Activated T-cell treated with anti-CD3 and anti-CD28 coated beads for 24 hours (primary cell): ENCODE data around the gene ZIC3.
"Not testable (repeated sequence)": the region's sequence is repeated elsewhere in the genome, so short reads cannot be mapped to it uniquely, and the experiment has no call there.

Experiments used
- DNase-seq: peaks from one replicate; pipeline ENCODE4 v3.0.0-alpha.2; 2020; ENCODE audit warnings: low read depth

Gene ZIC3

DNA sequence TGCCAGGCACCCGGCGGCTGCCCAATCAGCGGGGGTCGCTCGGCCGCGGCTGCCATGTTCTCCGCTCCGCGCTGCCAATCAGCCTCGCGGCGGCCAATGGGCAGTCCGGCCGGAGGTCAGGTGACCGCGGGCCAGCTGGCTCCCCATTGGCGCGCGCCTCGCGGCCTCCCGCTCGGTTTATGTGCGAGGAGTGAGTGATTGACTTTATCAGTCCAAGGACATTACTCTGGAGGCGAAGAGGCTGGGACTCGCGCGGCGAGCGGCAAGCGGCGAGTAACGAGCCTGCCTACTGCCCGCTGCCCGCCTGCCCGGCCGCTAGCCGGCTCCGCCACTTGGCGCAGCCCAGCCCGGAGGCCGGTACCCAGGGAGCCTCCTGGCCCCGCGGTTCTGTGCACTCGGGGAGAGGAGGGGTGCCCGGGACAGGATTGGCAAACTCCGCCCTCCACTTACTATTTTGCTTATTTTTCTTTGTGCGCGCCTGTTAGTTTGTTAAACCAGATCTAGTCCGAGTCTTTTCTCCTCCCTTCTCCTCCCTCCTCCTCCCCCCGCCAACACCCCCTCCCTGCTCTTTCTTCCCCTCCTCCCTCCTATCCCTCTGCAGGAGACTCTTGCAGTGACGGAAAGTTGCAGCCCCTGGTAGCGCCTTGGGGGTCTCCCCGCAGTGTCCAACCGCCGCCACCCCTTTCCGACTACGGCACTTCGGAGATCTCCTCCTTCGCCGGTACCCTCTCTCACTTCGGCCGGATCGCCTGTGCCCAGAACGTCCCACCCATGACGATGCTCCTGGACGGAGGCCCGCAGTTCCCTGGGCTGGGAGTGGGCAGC lies at the start of gene ZIC3:
ZIC3 (plus strand) TSS at position 207 of the 825 bp plus-strand sequence; CDS start at position 772, 565 bp downstream.
- no peak for DNase-seq

DNA sequence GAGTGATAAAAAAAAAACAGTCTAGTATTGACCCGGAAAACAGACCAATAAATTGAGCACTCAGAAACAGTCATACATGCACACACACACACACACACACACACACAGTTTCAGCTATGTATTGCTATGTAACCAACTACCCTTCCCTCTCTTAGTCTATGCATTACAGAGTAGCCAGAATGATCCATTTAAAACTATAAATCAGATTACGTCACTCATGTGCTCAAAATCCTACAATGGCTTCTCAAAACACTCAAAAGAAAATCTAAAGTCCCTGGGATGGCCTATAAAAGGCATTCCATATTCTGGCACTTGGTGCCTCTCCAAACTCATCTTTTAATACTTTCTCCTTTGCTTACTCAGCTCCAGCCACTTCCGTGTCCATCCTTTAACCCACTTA lies 46.5 kb upstream of the ZIC3 start:
- no peak for DNase-seq

DNA sequence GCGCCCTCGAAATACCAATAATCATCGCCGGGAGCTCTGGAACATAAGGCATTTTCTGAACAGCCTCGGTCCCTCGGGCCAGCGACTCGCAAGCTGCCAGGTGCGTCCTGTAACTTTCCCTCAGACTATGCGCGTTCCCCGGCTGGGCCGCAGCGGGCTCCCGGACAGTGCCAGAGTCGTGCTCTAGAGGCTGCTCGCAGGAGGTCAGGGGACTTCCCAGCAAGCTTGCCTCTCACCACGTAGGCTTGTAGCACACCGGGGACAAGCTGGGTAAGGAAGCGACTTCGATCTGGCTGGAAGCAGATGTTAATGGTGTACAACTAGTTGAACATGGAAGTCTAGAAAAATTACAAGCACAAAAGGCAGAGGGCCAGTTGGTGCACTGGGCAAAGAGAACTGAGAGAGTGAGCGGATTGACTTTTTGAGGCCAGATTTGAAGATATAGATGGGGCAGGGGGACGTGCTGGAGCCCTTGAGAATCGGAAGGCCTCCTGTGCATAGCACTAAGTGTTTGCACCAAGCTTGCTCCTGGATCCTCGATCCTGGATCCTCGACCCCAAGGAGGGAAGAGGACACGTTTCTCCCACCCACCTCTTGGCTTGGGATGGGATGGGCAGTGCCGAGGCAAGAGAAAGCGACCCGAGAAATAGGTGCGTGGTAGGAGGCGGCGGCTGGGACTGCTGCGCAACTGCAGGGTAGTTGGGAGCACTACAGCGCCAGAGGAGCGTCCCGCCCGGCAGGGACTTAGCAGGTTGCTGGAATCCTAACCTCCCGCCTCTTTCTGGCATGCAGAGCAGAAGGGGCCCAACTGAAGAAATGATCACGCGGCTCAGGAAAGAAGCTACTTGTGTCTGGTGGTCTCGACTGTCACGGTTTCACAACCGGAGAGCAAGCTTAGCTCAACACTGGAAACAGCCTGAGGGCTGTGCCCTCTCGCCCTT lies 19.9 kb upstream of the ZIC3 start:
- no peak for DNase-seq

DNA sequence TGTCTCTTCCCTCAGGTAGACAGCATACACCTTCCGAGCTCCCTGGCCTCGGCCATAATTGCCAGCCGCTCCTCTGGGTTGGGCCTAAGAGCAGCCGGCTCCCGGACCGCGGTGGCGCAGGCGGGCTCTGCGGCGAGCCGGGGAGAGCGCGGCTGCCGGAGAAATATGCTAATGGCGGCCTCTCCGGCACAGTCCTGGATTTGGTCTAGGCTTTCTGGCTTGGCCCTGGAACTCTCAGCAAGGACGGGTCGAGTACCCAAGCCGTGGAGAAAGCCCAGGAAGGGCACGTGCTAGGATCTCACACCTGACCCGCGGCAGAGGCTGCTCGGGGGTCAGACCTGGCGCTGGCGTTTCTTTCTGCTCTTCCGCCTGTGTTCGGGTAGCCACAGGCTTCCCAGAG lies 18.6 kb upstream of the ZIC3 start:
- no peak for DNase-seq

DNA sequence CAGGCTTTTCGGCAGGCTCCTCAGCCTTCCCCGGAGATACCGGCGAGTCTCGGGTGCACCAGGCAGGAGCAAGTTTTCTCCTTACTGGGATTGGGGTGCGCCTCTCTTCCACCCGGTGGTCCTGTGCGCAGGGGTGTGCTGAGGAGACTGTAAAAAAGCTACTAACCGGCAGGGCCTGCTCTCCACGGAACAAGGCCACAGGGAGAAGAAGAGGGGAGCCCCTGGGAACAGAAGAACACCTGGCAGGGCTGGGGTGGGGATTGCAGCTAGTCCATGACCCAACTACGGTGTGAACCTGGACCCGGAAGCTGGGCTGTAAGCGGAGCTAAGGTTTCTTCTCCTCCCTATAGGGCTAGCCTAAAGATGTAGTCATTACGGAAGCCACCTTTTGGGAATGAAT lies 17.7 kb upstream of the ZIC3 start:
- DNase-seq, result no peak

DNA sequence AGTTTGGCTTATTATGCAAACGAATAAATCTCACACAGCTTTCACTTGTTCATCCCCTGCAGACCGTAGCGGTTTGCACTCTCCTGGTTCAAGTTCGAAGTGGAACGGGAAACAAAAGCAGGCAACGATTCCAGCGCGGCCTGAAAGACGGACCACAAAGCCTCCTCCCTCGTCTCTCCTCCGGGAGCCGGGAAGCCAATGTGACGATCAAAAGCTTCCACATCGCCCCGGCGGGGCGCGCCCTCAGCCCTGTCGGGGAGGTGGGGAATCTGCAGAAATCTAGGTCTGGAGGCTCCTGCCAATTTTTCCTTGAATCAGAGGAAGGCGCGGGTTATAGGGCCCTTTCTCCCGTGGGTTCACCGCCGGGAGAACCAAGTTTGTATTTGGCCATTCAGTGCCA lies 16.9 kb upstream of the ZIC3 start:
- no peak for DNase-seq

DNA sequence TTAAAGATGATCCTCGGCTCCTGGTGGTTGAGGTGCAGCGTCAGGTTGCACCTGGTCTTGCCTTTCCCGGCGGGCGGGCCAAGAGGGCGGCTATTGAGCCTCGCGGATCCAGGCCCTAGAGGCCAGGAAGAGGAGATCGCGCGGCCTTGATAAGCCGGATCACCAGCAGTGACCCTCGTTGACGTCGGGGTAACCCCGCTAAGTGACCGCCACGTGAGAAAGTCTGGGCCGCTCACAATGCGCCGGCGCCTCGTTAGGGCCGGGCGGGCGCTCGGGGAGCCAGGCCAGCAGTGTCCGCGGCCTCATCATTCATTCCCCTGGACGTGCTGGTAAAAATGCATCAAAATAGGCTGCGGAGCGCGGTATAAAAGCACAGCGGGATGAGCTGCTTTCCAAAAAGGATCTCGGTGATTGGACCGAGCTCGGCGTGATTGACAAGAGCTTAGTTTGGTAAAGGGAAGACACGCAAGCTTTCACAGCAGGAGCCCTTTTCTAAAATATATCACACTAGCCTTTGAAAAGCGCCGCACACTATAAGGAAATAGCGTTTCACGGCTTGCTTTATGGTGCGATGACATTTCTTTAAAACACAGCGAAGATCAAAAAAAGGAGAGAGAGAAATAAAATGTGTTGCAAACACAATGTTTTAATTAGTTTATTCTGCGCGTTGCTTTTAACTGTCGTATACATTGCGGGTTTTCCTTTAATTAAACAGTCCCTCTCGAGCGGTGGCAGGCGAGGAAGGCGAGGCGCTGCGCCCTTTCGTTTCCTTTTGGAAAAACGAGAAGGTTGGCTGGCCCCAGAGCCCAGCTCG lies 15.9 kb upstream of the ZIC3 start:
- no peak for DNase-seq

DNA sequence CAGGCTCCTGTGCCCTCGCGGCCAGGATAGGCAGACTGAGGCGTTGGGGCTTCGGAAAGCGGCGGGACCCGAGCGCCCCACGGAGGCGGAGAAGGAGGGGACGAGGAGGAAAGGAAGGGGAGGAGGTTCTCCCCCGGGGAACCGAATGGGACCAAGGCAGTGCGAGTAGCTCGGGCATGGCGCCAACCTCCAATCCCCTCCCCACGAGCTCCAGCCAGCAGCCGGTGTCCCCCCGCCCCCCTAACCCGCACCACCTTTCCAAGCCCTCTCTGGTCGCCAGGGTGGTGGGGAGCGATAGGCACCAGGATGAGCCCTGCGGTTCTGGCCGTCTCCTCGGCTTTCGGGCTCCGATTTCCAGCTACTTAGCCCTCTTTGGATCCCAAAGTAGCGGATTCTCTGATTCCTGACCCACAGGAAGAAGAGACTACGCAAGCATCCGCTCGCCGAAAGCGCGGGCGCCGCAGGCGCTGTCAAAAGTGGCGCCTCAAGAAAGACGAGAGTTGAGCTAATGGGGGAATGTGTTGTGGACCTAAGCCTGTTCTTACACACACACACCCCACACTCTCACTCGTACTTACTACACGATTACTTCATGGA lies 15.2 kb upstream of the ZIC3 start:
- DNase-seq, result no peak

DNA sequence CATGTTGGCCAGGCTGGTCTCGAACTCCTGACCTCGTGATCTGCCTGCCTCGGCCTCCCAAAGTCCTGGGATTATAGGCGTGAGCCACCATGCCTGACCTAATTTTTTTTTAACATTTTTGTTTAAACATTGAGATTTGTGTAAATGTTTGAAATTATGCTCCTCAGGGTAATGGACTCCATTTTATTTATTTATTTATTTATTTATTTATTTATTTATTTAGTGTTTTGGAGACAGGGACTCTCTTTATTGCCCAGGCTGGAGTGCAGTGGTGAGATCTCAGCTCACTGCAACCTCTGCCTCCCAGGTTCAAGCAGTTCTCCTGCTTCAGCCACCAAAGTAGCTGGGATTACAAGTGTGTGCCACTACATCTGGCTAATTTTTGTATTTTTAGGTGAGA lies 13.8 kb upstream of the ZIC3 start:
- not testable (repeated sequence) for DNase-seq

DNA sequence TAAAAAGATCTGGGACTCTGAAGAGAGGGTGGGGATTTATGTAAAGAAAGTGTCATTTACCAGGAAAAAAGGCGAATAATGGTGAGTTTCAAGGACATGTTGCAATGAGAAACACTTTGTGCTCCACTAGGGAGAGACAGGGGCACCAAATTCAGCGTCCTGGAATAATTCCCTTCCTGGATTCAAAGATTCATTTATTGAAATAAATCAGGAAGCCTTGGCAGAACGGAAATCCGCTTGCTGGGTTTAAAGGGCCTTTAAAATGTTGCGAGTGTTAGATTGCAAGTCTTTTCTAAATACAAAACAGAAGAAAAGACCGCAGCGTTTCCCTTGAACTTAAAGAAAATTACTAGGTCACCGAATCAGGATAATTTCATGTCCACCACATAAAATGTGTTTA lies 3.8 kb upstream of the ZIC3 start:
- no peak for DNase-seq

DNA sequence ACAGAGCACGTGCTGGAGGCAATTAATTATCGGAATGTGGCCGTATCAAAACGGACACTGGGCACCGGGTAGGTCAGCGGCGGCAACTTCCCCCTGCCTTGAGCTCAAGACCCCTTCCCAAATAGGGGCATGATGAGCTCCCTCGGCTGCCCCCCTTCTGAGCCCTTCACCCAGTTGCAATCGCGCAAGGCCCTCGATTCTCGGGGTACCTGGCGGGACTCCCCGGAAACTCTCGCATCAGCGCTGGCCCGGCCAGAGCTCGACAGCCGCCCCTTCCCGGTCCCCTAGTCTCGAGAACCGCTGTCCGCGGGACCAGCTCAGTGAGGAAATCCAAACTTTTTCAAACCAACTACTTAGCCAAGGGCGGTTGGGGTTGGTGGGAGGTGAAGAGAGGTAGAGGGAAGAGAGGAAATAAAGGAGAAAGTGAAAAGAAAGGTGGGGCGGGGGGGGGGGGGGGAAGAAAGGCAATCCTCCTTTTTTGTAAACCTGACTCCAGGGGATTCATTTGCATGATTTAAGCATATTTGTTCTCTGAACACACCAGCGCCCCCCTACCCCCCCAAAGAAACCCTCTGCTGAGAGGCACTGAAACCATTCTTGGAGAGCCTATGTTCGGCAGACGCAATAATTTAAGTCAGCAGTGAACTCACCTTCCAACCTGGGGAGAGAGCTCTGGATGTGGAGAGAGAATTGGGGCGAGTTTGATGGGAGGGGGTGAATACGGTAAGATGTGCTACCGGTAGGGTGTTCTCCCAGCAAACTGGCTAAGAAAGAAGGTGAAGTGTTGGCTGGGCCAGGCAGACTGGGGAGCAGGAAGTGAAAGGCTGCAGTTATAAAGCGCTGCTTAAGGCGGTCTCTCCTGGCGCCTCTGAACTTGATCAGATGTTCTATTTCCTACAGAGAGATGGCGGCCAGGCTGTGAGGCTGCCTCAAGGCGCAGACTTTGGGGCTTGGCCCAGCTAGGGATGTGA lies 2.0 kb upstream of the ZIC3 start:
- no peak for DNase-seq

DNA sequence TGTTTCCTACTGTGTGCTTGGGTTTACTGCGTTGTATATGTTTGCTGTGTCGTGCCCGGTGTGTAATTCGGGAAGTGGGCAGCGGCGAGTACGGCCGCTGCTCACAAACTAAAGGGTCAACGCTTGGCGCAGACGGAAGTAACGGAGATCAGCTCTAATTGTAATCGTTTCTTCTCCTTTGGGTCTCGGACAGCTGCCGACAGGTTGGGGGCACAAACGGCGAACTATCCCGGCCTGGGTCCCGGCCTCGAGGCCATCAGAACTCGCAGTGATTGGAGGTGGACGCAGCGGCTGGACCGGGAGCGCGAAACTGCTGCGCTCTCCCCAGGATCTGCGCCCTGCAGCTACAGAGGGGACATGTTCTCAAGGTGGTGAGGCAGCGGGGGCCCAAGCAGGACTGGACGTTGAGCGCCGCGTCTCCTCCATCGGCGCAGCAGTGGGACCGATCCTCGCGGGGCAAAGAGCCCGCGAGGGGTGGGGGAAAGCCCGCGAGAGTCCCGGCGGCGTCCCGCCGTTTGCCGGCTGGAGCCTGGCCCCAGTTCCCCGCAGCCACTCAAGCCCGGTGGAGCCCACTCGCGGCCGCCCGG lies 516 bp upstream of the ZIC3 start:
- DNase-seq, result no peak

DNA sequence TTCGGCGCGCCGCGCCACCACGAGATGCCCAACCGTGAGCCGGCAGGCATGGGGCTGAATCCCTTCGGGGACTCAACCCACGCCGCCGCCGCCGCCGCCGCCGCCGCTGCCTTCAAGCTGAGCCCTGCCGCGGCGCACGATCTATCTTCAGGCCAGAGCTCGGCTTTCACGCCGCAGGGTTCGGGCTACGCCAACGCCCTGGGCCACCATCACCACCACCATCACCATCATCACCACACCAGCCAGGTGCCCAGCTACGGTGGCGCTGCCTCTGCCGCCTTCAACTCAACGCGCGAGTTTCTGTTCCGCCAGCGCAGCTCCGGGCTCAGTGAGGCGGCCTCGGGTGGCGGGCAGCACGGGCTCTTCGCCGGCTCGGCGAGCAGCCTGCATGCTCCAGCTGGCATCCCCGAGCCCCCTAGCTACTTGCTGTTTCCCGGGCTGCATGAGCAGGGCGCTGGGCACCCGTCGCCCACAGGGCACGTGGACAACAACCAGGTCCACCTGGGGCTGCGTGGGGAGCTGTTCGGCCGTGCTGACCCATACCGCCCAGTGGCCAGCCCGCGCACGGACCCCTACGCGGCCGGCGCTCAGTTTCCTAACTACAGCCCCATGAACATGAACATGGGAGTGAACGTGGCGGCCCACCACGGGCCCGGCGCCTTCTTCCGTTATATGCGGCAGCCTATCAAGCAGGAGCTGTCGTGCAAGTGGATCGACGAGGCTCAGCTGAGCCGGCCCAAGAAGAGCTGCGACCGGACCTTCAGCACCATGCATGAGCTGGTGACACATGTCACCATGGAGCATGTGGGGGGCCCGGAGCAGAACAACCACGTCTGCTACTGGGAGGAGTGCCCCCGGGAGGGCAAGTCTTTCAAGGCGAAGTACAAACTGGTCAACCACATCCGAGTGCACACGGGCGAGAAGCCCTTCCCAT lies 1.1 kb downstream of the ZIC3 start:
- DNase-seq, result no peak

DNA sequence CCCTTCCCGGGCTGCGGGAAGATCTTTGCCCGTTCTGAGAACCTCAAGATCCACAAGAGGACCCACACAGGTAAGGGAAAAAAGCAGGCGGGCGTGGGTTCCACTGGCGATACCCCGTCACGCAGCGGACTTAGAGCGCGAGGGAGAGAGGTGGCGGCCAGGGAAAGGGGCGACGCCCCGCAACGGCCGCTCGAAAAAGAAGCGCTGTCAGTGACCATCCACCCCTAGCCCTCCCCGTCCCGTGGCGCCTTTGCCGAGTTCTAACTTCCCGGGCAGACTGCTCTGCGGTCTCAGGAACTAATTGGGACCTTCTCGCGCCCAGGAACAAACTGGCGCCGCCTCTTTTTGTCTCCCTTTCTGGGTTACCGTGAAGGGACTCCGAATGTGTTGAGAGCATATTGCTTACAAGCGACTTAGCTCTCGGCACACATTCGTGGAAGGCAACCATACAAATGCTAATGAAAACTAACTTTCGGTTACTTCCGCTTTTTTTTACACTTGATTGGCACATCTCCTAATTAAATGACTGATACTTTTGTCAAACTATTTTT lies 1.8 kb downstream of the ZIC3 start:
- DNase-seq, result no peak

DNA sequence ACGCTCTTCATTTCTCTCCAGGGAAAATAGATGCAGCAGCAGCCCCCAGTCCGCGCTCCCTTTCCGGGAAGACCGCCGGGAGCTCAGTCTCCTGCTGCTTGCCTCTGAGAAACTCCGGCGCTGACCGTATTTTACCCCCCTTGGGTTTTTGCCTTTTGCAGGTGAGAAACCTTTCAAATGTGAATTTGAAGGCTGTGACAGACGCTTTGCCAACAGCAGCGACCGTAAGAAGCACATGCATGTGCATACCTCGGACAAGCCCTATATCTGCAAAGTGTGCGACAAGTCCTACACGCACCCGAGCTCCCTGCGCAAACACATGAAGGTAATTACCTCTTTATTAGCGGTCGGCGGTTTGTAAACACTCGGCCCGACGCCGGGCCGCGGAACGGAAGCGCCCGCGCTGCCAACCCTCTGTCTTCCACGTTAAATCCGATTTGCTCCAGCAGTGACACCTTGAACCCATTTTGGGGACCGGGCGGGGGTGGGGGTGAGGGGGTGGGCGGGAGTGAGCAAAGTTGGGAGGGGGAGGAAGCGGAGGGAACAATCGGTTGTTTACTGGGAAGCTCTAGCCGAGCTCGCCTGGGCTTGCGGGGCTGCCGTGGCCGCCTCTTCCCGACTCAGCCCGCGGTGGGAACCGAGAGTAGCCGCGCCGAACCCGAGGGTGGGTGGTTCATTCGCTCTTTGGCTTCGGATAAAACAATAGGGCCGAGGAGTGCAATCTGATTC lies 3.0 kb downstream of the ZIC3 start:
- no peak for DNase-seq

DNA sequence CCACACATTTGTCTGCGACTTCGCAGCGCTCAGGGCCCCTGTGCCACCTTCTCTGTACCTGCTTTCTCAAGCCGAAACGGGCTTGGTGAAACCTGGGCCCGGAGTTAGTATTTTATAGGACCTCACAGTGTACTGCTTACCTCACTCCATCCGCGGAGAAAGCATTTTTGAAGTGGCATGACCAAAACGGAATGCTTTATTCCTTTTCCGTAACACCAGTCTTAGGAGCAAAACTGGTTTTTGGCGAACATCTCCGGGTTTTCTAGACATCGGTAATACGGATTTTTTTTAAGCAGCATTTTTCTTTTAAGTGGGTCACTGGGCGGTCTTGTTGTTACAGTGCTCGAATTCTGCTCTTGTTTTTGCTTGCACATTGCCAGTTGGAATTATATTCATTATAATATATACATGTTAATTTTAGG lies 3.6 kb downstream of the ZIC3 start:
- DNase-seq, result no peak

DNA sequence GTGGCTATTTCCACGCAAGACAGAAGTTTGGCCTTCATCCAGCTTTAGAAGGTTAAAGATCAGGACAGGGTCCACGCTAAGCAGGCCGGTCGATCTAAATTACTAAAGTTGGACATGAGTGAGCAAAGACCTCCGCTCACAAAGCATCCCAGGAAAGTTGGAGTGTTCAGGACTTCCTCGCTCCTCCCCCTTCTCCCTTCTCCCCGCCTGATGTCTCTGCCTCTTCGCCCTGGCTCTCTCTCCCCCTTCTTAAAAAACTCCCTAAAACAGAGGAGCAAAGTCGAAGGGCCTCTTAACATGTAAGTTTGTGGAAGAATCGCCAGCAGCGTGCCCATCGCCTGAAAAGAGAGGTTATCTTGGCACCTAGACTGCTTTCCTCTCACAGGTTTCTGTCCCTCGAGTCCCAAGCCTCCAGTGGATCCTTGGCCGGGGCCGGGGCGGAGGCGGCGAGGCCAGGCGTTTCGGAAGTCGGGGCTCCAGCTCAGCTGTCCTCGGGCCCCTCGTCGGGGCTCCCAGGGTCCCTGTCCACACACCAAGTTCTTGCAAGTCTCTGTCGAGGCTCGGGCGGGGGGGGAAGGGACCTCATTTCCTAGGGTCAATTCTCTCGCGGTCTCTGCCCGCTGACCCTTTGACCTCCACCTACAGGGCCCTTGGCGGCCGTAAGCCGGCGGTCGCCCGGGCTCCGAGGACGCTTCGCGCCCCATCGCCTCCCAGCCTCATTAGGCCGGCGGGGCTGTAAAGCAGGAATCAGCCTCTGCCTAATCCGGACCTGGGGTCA lies 7.6 kb downstream of the ZIC3 start:
- no peak for DNase-seq
